Stimulated activated effector memory CD8-positive, alpha-beta T cell treated with anti-CD3 and anti-CD28 coated beads, Interleukin-12 subunit alpha, Interleukin-12 subunit beta, amount 100 ng/mL, for 72 hours (primary cell): ENCODE results near the gene RANBP3.
"Not testable (repeated sequence)": the region's sequence is repeated elsewhere in the genome, so short reads cannot be mapped to it uniquely, and the experiment has no call there.

ENCODE experiments used
- ATAC-seq: fragments of 150-1000 bp; cut with Tn5 transposase; 2 replicates; pipeline ENCODE4 v1.10.0; 2021
- DNase-seq, 2 donors: peaks; one replicate each; pipeline ENCODE4 v3.0.0; 2021 to 2022; ENCODE audit warnings: low spot score in 2 of 2
- H3K27ac Mint-ChIP-seq: one replicate; pipeline ENCODE4 v1.8.0; 2022; ENCODE audit warnings: mild to moderate bottlenecking, mixed read lengths
- H3K36me3 Mint-ChIP-seq: one replicate; pipeline ENCODE4 v1.8.0; 2022; ENCODE audit warnings: mild to moderate bottlenecking, mixed read lengths
- H3K4me1 Mint-ChIP-seq: one replicate; pipeline ENCODE4 v1.8.0; 2022; ENCODE audit warnings: mixed read lengths
- H3K4me3 Mint-ChIP-seq: one replicate; pipeline ENCODE4 v1.8.0; 2022; ENCODE audit warnings: mild to moderate bottlenecking, mixed read lengths
- H3K9me3 Mint-ChIP-seq: one replicate; pipeline ENCODE4 v1.8.0; 2022; ENCODE audit warnings: mixed read lengths

Gene RANBP3, protein sequence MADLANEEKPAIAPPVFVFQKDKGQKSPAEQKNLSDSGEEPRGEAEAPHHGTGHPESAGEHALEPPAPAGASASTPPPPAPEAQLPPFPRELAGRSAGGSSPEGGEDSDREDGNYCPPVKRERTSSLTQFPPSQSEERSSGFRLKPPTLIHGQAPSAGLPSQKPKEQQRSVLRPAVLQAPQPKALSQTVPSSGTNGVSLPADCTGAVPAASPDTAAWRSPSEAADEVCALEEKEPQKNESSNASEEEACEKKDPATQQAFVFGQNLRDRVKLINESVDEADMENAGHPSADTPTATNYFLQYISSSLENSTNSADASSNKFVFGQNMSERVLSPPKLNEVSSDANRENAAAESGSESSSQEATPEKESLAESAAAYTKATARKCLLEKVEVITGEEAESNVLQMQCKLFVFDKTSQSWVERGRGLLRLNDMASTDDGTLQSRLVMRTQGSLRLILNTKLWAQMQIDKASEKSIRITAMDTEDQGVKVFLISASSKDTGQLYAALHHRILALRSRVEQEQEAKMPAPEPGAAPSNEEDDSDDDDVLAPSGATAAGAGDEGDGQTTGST

GRCh38 chr19:5977785-5978605 lies at the start of gene RANBP3:
TSS of gene RANBP3 (minus strand) at chr19:5978140. CDS start at chr19:5978082, 58 bp downstream.
- ATAC-seq (peak; percentile 96), DNase-seq (peak; percentile 95 to 98)
- H3K36me3 Mint-ChIP-seq: peaks cover 59% of the 10 kb centered on the region
- peak within 1 kb of the TSS; percentile 97 for H3K4me3 Mint-ChIP-seq
- H3K9me3 Mint-ChIP-seq: no peaks in the 10 kb centered on the region
- H3K4me1 Mint-ChIP-seq: peaks cover 58% of the 10 kb centered on the region
- peak within 1 kb of the TSS; percentile 99 for H3K27ac Mint-ChIP-seq

DNA sequence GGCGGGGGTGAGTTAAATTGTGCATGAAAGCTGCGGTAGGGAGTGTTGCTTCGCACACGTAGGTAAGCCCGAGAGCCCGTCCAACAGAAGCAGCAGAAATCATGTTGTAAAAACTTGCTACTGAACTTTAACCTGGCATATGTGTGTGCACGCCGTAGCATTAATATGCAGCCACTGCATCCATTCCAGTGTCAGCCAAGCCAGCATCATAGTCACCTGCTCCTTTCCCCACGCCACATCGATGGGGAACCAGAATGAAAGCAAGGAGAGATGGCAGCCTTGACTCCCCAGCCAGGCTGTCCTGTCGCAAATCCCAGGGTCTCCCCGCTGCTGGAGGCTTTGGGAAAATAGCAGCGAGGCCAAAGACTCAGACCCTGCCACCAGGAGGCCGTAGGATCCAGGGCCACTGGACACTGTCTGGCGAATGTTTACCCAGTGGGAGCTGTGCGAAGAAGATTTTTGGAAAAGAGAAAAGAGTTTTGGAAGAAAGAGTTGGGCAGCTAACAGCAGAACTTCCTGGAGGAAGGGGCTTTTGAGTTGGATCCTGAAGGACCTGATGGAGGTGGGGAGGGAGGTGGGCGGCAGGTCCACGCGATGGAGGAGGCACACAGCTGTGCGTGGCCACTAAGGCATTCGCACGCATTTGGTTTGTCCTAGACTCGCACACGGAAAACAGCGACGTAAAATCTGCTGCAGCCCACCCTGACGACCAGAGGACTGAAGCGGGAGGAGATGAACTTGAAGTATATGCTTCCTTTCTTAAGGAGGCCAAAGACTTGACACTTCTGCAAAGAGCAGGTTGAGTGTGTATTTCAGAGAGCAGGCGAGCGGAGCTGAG lies 48.7 kb upstream of the RANBP3 start:
- Mint-ChIP-seq H3K4me1 (peaks cover 16% of the 10 kb centered on the region), H3K4me3 (no peak overlapping the region), H3K27ac (peak overlapping the region; percentile 41), H3K36me3 (no peaks in the 10 kb centered on the region), H3K9me3 (no peaks in the 10 kb centered on the region)
- no peak for ATAC-seq
- no peak for DNase-seq

- H3K27ac Mint-ChIP-seq, H3K9me3 Mint-ChIP-seq, DNase-seq, H3K36me3 Mint-ChIP-seq, ATAC-seq, H3K4me3 Mint-ChIP-seq: not testable (repeated sequence)
- H3K4me1 Mint-ChIP-seq: peaks cover 13% of the 10 kb centered on the region
These were observed 46.8 kb upstream of the RANBP3 start for GRCh38 chr19:6024756-6025155.

DNA sequence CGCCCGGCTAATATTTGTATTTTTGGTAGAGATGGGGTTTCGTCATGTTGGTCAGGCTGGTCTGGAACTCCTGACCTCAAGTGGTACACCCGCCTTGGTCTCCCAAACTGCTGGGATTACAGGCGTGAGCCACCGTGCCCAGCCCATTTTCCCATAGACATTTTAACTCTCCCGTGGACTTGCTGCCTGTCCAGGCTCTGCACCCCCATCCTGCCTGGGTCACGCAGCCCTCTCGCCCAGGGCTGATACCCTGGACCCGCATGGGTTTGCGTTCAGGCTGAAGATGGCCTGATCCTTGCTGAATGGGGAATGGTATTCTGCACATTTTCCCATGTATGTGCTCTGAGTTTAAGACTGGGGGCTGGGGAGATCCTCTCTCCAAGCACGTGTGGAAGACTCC lies 46.0 kb upstream of the RANBP3 start:
- Mint-ChIP-seq H3K4me3 (no peak overlapping the region), H3K36me3 (no peaks in the 10 kb centered on the region), H3K27ac (no peak overlapping the region), H3K4me1 (peaks cover 9% of the 10 kb centered on the region), H3K9me3 (no peaks in the 10 kb centered on the region)
- ATAC-seq: no peak
- DNase-seq: no peak

GRCh38 chr19:6023085-6023682 lies 45.2 kb upstream of the RANBP3 start:
- Mint-ChIP-seq H3K36me3 (no peaks in the 10 kb centered on the region), H3K27ac (no peak overlapping the region), H3K4me3 (no peak overlapping the region), H3K4me1 (peaks cover 9% of the 10 kb centered on the region), H3K9me3 (no peaks in the 10 kb centered on the region)
- no peak for ATAC-seq
- DNase-seq: no peak

- peaks cover 9% of the 10 kb centered on the region for H3K4me1 Mint-ChIP-seq
- H3K27ac Mint-ChIP-seq: no peak overlapping the region
- H3K9me3 Mint-ChIP-seq: no peaks in the 10 kb centered on the region
- no peak overlapping the region for H3K4me3 Mint-ChIP-seq
- peak; percentile 6 for ATAC-seq
- no peaks in the 10 kb centered on the region for H3K36me3 Mint-ChIP-seq
- no peak for DNase-seq
These were observed 44.7 kb upstream of the RANBP3 start for GRCh38 chr19:6022570-6023064.

GRCh38 chr19:6021878-6022569 lies 44.1 kb upstream of the RANBP3 start:
- Mint-ChIP-seq H3K27ac (no peak overlapping the region), H3K36me3 (no peaks in the 10 kb centered on the region), H3K4me3 (no peak overlapping the region), H3K4me1 (peaks cover 9% of the 10 kb centered on the region), H3K9me3 (no peaks in the 10 kb centered on the region)
- ATAC-seq (peak; percentile 88), DNase-seq (peak; percentile 58 to 84)

GRCh38 chr19:6020972-6021805 lies 43.2 kb upstream of the RANBP3 start:
- ATAC-seq (no peak), DNase-seq (no peak)
- H3K4me3 Mint-ChIP-seq: no peak overlapping the region
- no peak overlapping the region for H3K27ac Mint-ChIP-seq
- no peaks in the 10 kb centered on the region for H3K9me3 Mint-ChIP-seq
- no peaks in the 10 kb centered on the region for H3K36me3 Mint-ChIP-seq
- H3K4me1 Mint-ChIP-seq: peaks cover 9% of the 10 kb centered on the region

DNA sequence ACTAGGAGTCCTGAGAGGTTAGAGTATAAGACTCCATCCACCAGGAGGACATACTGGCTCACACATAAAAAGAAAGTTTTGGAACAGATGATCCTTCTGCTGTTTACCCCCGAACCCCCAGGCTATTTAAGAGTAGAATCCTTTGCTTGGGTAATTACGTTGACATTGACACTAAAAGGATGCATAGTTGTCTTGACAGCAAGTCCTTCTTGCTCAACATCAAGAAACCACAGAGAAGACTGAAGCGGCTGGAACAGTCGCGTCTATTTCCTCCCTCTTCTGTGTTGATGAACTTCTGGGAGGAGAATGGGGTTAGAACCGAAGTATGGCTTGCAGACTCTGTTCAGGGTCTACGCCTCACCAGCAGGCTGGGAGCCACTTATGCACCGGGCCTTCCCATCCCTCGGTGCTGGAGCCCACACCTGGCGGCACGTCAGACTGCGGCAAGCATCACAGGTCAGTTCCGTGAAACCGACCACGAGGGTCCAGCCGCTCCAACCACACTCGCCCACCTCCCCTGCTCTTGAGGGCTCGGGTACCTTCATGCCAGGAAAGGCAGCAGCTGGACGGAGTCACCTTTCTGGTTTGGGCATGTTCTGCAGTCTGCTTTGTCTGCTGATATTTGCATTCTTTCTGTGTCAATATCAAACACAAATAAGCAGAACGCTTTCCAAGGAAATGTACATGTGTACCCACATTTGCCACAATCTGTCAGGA lies 42.4 kb upstream of the RANBP3 start:
- no peak overlapping the region for H3K4me3 Mint-ChIP-seq
- H3K4me1 Mint-ChIP-seq: peaks cover 9% of the 10 kb centered on the region
- H3K27ac Mint-ChIP-seq: peak overlapping the region; percentile 52
- H3K9me3 Mint-ChIP-seq: no peaks in the 10 kb centered on the region
- DNase-seq: no peak
- ATAC-seq: no peak
- H3K36me3 Mint-ChIP-seq: no peaks in the 10 kb centered on the region

- Mint-ChIP-seq H3K36me3 (no peaks in the 10 kb centered on the region), H3K9me3 (no peaks in the 10 kb centered on the region), H3K4me3 (no peak overlapping the region), H3K27ac (no peak overlapping the region), H3K4me1 (peaks cover 9% of the 10 kb centered on the region)
- ATAC-seq (no peak), DNase-seq (no peak)
These were observed 40.8 kb upstream of the RANBP3 start for GRCh38 chr19:6018786-6019185.

GRCh38 chr19:6017576-6017975 lies 39.6 kb upstream of the RANBP3 start:
- no peak overlapping the region for H3K4me3 Mint-ChIP-seq
- H3K9me3 Mint-ChIP-seq: no peaks in the 10 kb centered on the region
- H3K36me3 Mint-ChIP-seq: no peaks in the 10 kb centered on the region
- ATAC-seq (no peak), DNase-seq (no peak)
- H3K27ac Mint-ChIP-seq: no peak overlapping the region
- peaks cover 3% of the 10 kb centered on the region for H3K4me1 Mint-ChIP-seq

DNA sequence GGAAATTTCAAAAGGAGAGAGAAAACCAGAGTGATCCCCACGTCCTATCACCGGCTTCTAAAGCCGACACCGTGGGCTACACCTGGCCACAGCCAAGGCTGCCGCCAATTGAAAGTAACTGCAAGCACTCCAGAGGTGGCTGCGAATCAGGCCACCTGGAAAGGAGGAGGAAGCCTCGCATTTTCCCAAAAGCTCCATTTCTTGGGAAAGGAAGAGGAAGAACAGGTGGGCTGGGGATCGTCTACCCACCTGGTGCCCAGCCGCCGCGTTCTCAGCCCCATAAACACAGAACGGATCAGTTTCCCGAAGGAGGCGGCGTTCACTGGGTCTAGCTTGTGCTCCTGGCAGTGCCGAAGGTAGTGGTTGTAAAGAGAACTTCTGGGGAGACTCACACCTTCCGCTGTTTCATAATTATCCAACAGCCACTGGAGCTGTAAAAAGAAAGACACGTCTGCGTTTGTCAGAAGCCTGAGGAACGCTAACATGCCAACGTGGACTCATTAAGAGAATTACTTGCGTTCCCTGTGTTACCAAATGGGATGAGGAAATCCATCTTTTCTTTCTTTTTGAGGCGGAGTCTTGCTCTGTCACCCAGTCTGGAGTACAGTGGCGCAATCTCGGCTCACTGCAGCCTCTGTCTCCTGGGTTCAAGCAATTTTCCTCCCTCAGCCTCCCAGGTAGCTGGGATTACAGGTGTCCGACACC lies 38.1 kb upstream of the RANBP3 start:
- DNase-seq: no peak
- no peaks in the 10 kb centered on the region for H3K9me3 Mint-ChIP-seq
- no peaks in the 10 kb centered on the region for H3K4me1 Mint-ChIP-seq
- no peak overlapping the region for H3K4me3 Mint-ChIP-seq
- ATAC-seq: no peak
- H3K36me3 Mint-ChIP-seq: no peaks in the 10 kb centered on the region
- H3K27ac Mint-ChIP-seq: no peak overlapping the region
